ENCODE measurements around the gene CA5A.
"Not testable (repeated sequence)": the region's sequence is repeated elsewhere in the genome, so short reads cannot be mapped to it uniquely, and the experiment has no call there.

DNA sequence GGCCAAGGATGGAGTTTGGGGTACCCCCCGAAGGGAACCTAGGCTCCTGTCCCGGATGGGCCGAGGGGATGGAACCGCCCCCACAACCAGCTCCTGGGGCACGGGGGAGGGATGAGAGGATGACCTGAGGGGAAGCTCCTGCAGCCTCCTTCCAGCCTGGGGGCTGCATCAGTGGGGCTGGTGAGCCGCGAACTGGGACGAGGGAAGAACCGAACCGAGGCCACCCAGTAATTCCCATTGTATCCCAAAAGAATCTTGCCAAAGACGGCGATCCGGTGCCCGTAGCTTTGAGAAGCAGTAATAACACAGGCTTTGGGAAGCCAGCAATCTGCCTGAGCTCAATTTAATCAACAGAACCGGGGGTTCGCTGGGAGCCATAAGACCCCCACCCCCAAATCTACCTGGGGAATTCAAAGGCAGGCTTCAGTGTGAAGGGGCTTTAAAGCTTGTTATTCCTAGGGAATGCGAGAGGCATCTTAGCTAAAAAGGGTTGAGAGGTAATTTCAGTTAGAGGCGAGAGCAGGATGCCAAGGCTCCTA lies 66.4 kb downstream of the CA5A start:
- TF ChIP-seq POLR2AphosphoS5 (IDR thresholded peaks at IDR 0.05; ENCODE audit: borderline replicate concordance, low read depth, low read length); EZH2 (IDR thresholded peaks at IDR 0.05); FOXP2 (optimal IDR thresholded peaks at IDR 0.05; ENCODE audit: control extremely low read depth, extremely low read length, insufficient read depth): not testable (repeated sequence)
